B cell (primary cell): ENCODE measurements around the gene TRIB2. TPM values are rescaled to one million over a fixed set of nuclear protein-coding genes. Genes with fewer than 3 reads are reported as not detected.

ENCODE experiments used
- ATAC-seq: fragments of 200-7000 bp; cut with Tn5 transposase; one replicate; pipeline ENCODE4 v1.10.0; 2021; ENCODE audit warnings: low read depth, mild to moderate bottlenecking, moderate number of reproducible peaks, moderate library complexity
- CTCF ChIA-PET: fragments of 350-600 bp; sonication (Branson Sonifier 250); formaldehyde crosslinking; loops from one replicate; lab custom pipeline; 2021; ENCODE audit warnings: antibody characterized with exemption, inconsistent platforms; lab: Charles Lee
- POLR2A ChIA-PET: fragments of 350-600 bp; sonication (Branson Sonifier 250); formaldehyde crosslinking; loops from one replicate; lab custom pipeline; 2021; ENCODE audit warnings: antibody characterized with exemption; lab: Charles Lee
- DNase-seq: peaks from one replicate; pipeline ENCODE4 v3.0.0; 2013
- H2AFZ ChIP-seq: 2 replicates; pipeline ENCODE4 v1.6.1; 2012; ENCODE audit warnings: mild to moderate bottlenecking, low read depth, low read length; ENCODE audit not compliant: insufficient read depth, poor library complexity, severe bottlenecking
- H3K27ac ChIP-seq, 2 donors: 1 replicate in 1 of 2; 2 replicates in 1 of 2; pipeline ENCODE4 v1.5.1; 2012 to 2013; ENCODE audit warnings: low read length in 2 of 2, mild to moderate bottlenecking in 2 of 2, moderate library complexity in 1 of 2
- H3K27me3 ChIP-seq, 4 experiments: fragments of 200-600 bp in 1 of 4; sonication (generic) in 1 of 4; replicated peaks in 1 of 4; 1 replicate in 2 of 4; 2 replicates in 2 of 4; pipeline versions ENCODE4 v1.6.1 to v1.7.0; 2013 to 2016; ENCODE audit warnings: low read length in 3 of 4, mild to moderate bottlenecking in 2 of 4, mixed read lengths in 1 of 4, moderate library complexity in 1 of 4; ENCODE audit not compliant: insufficient read depth in 4 of 4, control insufficient read depth in 3 of 4; ENCODE audit errors: control extremely low read depth in 1 of 4
- H3K36me3 ChIP-seq, 2 experiments: replicated peaks in 1 of 2; 1 replicate in 1 of 2; 2 replicates in 1 of 2; pipeline versions ENCODE4 v1.6.1 to v1.7.1; 2013; ENCODE audit warnings: low read length in 1 of 2; ENCODE audit not compliant: insufficient read depth in 2 of 2, control insufficient read depth in 1 of 2; ENCODE audit errors: control extremely low read depth in 1 of 2, extremely low read depth in 1 of 2
- H3K4me1 ChIP-seq, 2 donors: fragments of 200-600 bp in 1 of 2; sonication (generic) in 1 of 2; 1 replicate in 1 of 2; 2 replicates in 1 of 2; pipeline versions ENCODE4 v1.5.1 to v1.6.1; 2013 to 2017; ENCODE audit warnings: low read length in 2 of 2; ENCODE audit not compliant: control insufficient read depth in 2 of 2, insufficient read depth in 2 of 2
- H3K4me2 ChIP-seq: replicated peaks from 2 replicates; pipeline ENCODE3; 2012; ENCODE audit warnings: mild to moderate bottlenecking, low read depth, low read length; ENCODE audit not compliant: poor library complexity, severe bottlenecking
- H3K4me3 ChIP-seq, 5 experiments: fragments of 200-600 bp in 1 of 5; sonication (generic) in 1 of 5; 1 replicate in 3 of 5; 2 replicates in 2 of 5; pipeline versions ENCODE4 v1.5.1 to v1.7.0; 2011 to 2016; ENCODE audit warnings: low read length in 4 of 5, mild to moderate bottlenecking in 4 of 5, low read depth in 2 of 5, control low read depth in 1 of 5, moderate library complexity in 1 of 5; ENCODE audit not compliant: insufficient read depth in 1 of 5; ENCODE audit errors: control extremely low read depth in 1 of 5, extremely low read depth in 1 of 5
- H3K79me2 ChIP-seq: fragments of 200-600 bp; sonication (generic); one replicate; pipeline ENCODE4 v1.6.0; 2016; ENCODE audit warnings: low read length; ENCODE audit not compliant: control insufficient read depth, insufficient read depth
- H3K9ac ChIP-seq: fragments of 200-600 bp; sonication (generic); 2 replicates; pipeline ENCODE4 v1.6.1; 2017; ENCODE audit warnings: mild to moderate bottlenecking, low read length, moderate library complexity
- H3K9me3 ChIP-seq, 3 donors: one replicate each; pipeline versions ENCODE4 v1.6.1 to v1.7.1; 2013; ENCODE audit warnings: low read length in 2 of 3; ENCODE audit not compliant: control insufficient read depth in 2 of 3, insufficient read depth in 1 of 3; ENCODE audit errors: control extremely low read depth in 1 of 3
- H4K20me1 ChIP-seq: 2 replicates; pipeline ENCODE4 v1.6.0; 2012; ENCODE audit warnings: mild to moderate bottlenecking, low read length; ENCODE audit not compliant: insufficient read depth, control insufficient read depth, poor library complexity, severe bottlenecking
- H3K27ac Mint-ChIP-seq: one replicate; pipeline ENCODE4 v1.8.0; 2021; ENCODE audit warnings: mixed read lengths
- H3K27me3 Mint-ChIP-seq: one replicate; pipeline ENCODE4 v1.8.0; 2021; ENCODE audit warnings: mixed read lengths
- H3K4me1 Mint-ChIP-seq: one replicate; pipeline ENCODE4 v1.8.0; 2021; ENCODE audit warnings: mixed read lengths
- H3K4me3 Mint-ChIP-seq: one replicate; pipeline ENCODE4 v1.8.0; 2021; ENCODE audit warnings: mixed read lengths
- H3K9me3 Mint-ChIP-seq: one replicate; pipeline ENCODE4 v1.8.0; 2022; ENCODE audit warnings: mixed read lengths; ENCODE audit not compliant: insufficient read depth
- CTCF ChIP-seq: fragments of 200-600 bp; IDR thresholded peaks from one replicate; pipeline ENCODE4 v1.8.0; 2022; ENCODE audit warnings: antibody characterized with exemption, mild to moderate bottlenecking
- EZH2 ChIP-seq: IDR thresholded peaks from 2 replicates; pipeline ENCODE4 v1.6.1; 2012; ENCODE audit warnings: borderline replicate concordance, low read depth, mild to moderate bottlenecking, moderate library complexity, low read length; ENCODE audit not compliant: insufficient read depth, poor library complexity, severe bottlenecking
- WGBS: methylation state at CpG from one replicate; pipeline ENCODE4 v1.1.5; 2013; ENCODE audit warnings: missing lambda C conversion rate; ENCODE audit not compliant: insufficient coverage; 5-methylcytosine and 5-hydroxymethylcytosine counted together
- intact Hi-C: fragments of 100-400 bp; cut with micrococcal nuclease; formaldehyde crosslinking; loops from one replicate; pipeline ENCODE4 v1.10.0; 2022
- polyA plus RNA-seq: library from polyadenylated mRNA; depleted of rRNA; stranded (reverse); fragments of >200 nt; gene quantifications from 2 replicates; pipeline ENCODE4 v1.2.3, GENCODE V29; 2012
- total RNA-seq, 2 donors: library from RNA; stranded (reverse); fragments of 120-200 nt in 1 of 2; gene quantifications; 1 replicate in 1 of 2; 2 replicates in 1 of 2; pipeline versions ENCODE4 v1.2.3 to v1.2.4, GENCODE V29; 2013 to 2022

Gene TRIB2
- total and polyA plus RNA-seq, 2 donors (not counting 1 experiment from before 2014, with no cell fraction given), result 36.3 to 117 TPM

- WGBS, result no CpG with 5 or more reads among the region's 2 CpGs
- Histone ChIP-seq H3K4me1 (peaks cover 18 to 23% of the 10 kb centered on the region in 2 donors), H3K27ac (no peak overlapping the region), H3K4me3 (no peak overlapping the region), H4K20me1 (no peaks in the 10 kb centered on the region), H3K4me2 (no peak overlapping the region), H3K9ac (no peak overlapping the region), H3K36me3 (no peaks in the 10 kb centered on the region), H2AFZ (no peak overlapping the region), H3K9me3 (peaks cover 0 to 6% (median 4%) of the 10 kb centered on the region in 3 donors), H3K79me2 (no peaks in the 10 kb centered on the region), H3K27me3 (peaks cover 0 to 4% (median 0%) of the 10 kb centered on the region in 4 experiments)
- ATAC-seq (no peak), DNase-seq (no peak)
- H3K27ac Mint-ChIP-seq, result no peak overlapping the region
- ChIA-PET POLR2A (no interaction called here), CTCF (interaction anchor here (0.9 kb wide), 1 partner anchor 10 kb away, joined by 4 read pairs; no protein-coding TSS in a partner anchor)
- no peaks in the 10 kb centered on the region for H3K9me3 Mint-ChIP-seq
- H3K4me3 Mint-ChIP-seq, result no peak overlapping the region
- TF ChIP-seq EZH2 (no peak), CTCF (no peak)
- H3K4me1 Mint-ChIP-seq, result peaks cover 24% of the 10 kb centered on the region
- intact Hi-C loops, result no loop called here
- peaks cover 7% of the 10 kb centered on the region for H3K27me3 Mint-ChIP-seq
Observed at GRCh38 chr2:12705742-12706141, 11.0 kb upstream of the TRIB2 start.

- CTCF ChIA-PET, result interaction anchor here (0.6 to 1.4 kb wide), 3 partner anchors 8 to 278 kb away, joined by 3 to 5 read pairs (median 3); partner anchors contain the start of gene TRIB2
- H3K4me3 Mint-ChIP-seq, result no peak overlapping the region
- POLR2A ChIA-PET, result no interaction called here
- Histone ChIP-seq H3K9me3 (peaks cover 0 to 6% (median 4%) of the 10 kb centered on the region in 3 donors), H3K4me2 (no peak overlapping the region), H3K9ac (no peak overlapping the region), H3K27ac (no peak overlapping the region), H3K27me3 (no peaks in the 10 kb centered on the region), H3K79me2 (no peaks in the 10 kb centered on the region), H3K4me1 (peaks cover 21 to 28% of the 10 kb centered on the region in 2 donors), H4K20me1 (no peaks in the 10 kb centered on the region), H2AFZ (no peak overlapping the region), H3K4me3 (no peak overlapping the region), H3K36me3 (no peaks in the 10 kb centered on the region)
- intact Hi-C loops, result no loop called here
- WGBS, result 100% methylated on average over 7 of the region's 8 CpGs
- no peak for DNase-seq
- peaks cover 33% of the 10 kb centered on the region for H3K4me1 Mint-ChIP-seq
- H3K9me3 Mint-ChIP-seq, result no peaks in the 10 kb centered on the region
- no peak for TF ChIP-seq CTCF
- no peak for TF ChIP-seq EZH2
- no peaks in the 10 kb centered on the region for H3K27me3 Mint-ChIP-seq
- no peak overlapping the region for H3K27ac Mint-ChIP-seq
- ATAC-seq, result no peak
Observed at GRCh38 chr2:12708508-12709206, 8.1 kb upstream of the TRIB2 start.
